Vagina (tissue), 2 donors: ENCODE data around the gene SNX32. TPM values are rescaled to one million over a fixed set of nuclear protein-coding genes. Genes with fewer than 3 reads are reported as not detected.

Experiments
- DNase-seq, 2 donors: peaks; one replicate each; pipeline ENCODE4 v3.0.0-alpha.2; 2017; ENCODE audit errors: extremely low spot score in 2 of 2
- H3K27ac ChIP-seq: fragments of 200-600 bp; sonication (generic); one replicate; pipeline ENCODE4 v1.5.1; 2019
- H3K27me3 ChIP-seq: fragments of 200-600 bp; sonication (generic); one replicate; pipeline ENCODE4 v1.5.1; 2019
- H3K36me3 ChIP-seq, 2 donors: fragments of 200-600 bp; sonication (generic); one replicate each; pipeline ENCODE4 v1.5.1; 2017 to 2019
- H3K4me1 ChIP-seq: fragments of 200-600 bp; sonication (generic); one replicate; pipeline ENCODE4 v1.5.1; 2019
- H3K4me3 ChIP-seq, 2 donors: fragments of 200-600 bp; sonication (generic); 1 replicate in 1 of 2; 2 replicates in 1 of 2; pipeline ENCODE4 v1.5.1; 2016 to 2019
- H3K9me3 ChIP-seq: fragments of 200-600 bp; sonication (generic); one replicate; pipeline ENCODE4 v1.5.1; 2019
- CTCF ChIP-seq, 3 experiments: fragments of 450-650 bp in 2 of 3; fragments of 200-600 bp in 1 of 3; sonication (generic) in 1 of 3; IDR thresholded peaks; one replicate each; pipeline ENCODE4 v1.5.1; 2017 to 2019; ENCODE audit warnings: antibody characterized with exemption in 3 of 3, mild to moderate bottlenecking in 2 of 3, moderate library complexity in 2 of 3
- POLR2A ChIP-seq, 2 donors: fragments of 450-650 bp; IDR thresholded peaks; one replicate each; pipeline ENCODE4 v1.6.1; 2017; ENCODE audit warnings: antibody characterized with exemption in 2 of 2, mild to moderate bottlenecking in 2 of 2, moderate library complexity in 2 of 2
- POLR2AphosphoS5 ChIP-seq, 2 donors: sonication (generic); formaldehyde crosslinking; IDR thresholded peaks; one replicate each; pipeline ENCODE4 v1.9.0; 2017; ENCODE audit warnings: antibody characterized with exemption in 2 of 2, mild to moderate bottlenecking in 2 of 2, low read depth in 1 of 2; ENCODE audit not compliant: insufficient read depth in 1 of 2
- intact Hi-C: fragments of 100-400 bp; cut with DNase I; formaldehyde crosslinking; loops from one replicate; pipeline ENCODE4 v1.15.1; 2023
- total RNA-seq: library from RNA; depleted of rRNA; stranded (reverse); fragments of >200 nt; gene quantifications from one replicate; pipeline ENCODE4 v1.2.3, GENCODE V29; 2016

SNX32 gene
- total RNA-seq, 1 donor from 2014 or later = 1.5 TPM

- Histone ChIP-seq H3K9me3 (no peaks in the 10 kb centered on the region), H3K27ac (peak within 1 kb of the TSS; percentile 93), H3K4me3 (peak within 1 kb of the TSS; percentile 95 to 100), H3K4me1 (peaks cover 47% of the 10 kb centered on the region), H3K27me3 (no peaks in the 10 kb centered on the region), H3K36me3 (peaks cover 0 to 43% of the 10 kb centered on the region in 2 donors)
- intact Hi-C loops = no loop called here
- TF ChIP-seq CTCF (IDR thresholded peaks at IDR 0.05) (peak; percentile 35 to 83 (median 79)), POLR2A (IDR thresholded peaks at IDR 0.05) (peak in 1 of 2 donors; percentile 57), POLR2AphosphoS5 (IDR thresholded peaks at IDR 0.05; ENCODE audit: insufficient read depth in 1 of 2, low read depth in 1 of 2) (peak; percentile 88 to 98)
- peak in 1 of 2 donors; percentile 99 for DNase-seq
Observed at GRCh38 chr11:65860278-65861164, 26.8 kb downstream of the SNX32 start, which contains the start of gene MUS81. Gene MUS81 (plus strand): TSS chr11:65860433. CDS start chr11:65860754, 321 bp downstream.

GRCh38 chr11:65861165-65861505 lies 27.4 kb downstream of the SNX32 start:
- H3K4me3 ChIP-seq = peak overlapping the region; percentile 95 to 100
- TF ChIP-seq POLR2AphosphoS5 (IDR thresholded peaks at IDR 0.05; ENCODE audit: insufficient read depth in 1 of 2, low read depth in 1 of 2) = no peak
- no peak for TF ChIP-seq CTCF (IDR thresholded peaks at IDR 0.05)
- no peak for TF ChIP-seq POLR2A (IDR thresholded peaks at IDR 0.05)
- peaks cover 0 to 43% of the 10 kb centered on the region in 2 donors for H3K36me3 ChIP-seq
- no peaks in the 10 kb centered on the region for H3K27me3 ChIP-seq
- peaks cover 41% of the 10 kb centered on the region for H3K4me1 ChIP-seq
- no peak for DNase-seq
- H3K9me3 ChIP-seq = no peaks in the 10 kb centered on the region
- peak overlapping the region; percentile 93 for H3K27ac ChIP-seq
- intact Hi-C loops = no loop called here

GRCh38 chr11:65861533-65862183 lies 27.9 kb downstream of the SNX32 start:
- peaks cover 36% of the 10 kb centered on the region for H3K4me1 ChIP-seq
- H3K36me3 ChIP-seq = peaks cover 0 to 47% of the 10 kb centered on the region in 2 donors
- TF ChIP-seq CTCF (IDR thresholded peaks at IDR 0.05) (no peak), POLR2A (IDR thresholded peaks at IDR 0.05) (no peak), POLR2AphosphoS5 (IDR thresholded peaks at IDR 0.05; ENCODE audit: insufficient read depth in 1 of 2, low read depth in 1 of 2) (no peak)
- H3K9me3 ChIP-seq = no peaks in the 10 kb centered on the region
- H3K27me3 ChIP-seq = no peaks in the 10 kb centered on the region
- intact Hi-C loops = no loop called here
- H3K4me3 ChIP-seq = peak overlapping the region; percentile 95 to 100
- DNase-seq = no peak
- H3K27ac ChIP-seq = peak overlapping the region; percentile 93

DNA sequence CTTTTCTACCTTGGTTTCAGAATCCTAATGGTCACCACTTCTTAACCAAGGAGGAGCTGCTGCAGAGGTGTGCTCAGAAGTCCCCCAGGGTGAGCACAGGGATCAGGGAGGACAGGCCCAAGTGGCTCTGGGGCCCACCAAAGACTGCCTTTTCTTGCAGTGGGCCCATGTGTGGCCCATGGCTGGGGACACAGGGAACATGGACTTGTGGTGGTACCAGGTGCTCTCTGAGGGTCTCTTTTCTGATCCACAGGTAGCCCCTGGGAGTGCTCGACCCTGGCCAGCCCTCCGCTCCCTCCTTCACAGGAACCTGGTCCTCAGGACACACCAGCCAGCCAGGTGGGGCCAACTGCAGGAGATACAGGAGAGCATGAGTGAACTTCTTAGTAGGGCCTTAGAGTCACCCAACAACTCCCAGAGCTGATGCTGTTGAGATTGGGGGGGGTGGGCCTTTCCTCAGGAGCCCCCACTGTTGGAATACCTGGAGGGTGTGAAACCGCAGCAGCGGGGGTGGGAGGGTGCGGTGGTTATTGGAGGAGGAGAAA lies 28.5 kb downstream of the SNX32 start:
- H3K9me3 ChIP-seq = no peaks in the 10 kb centered on the region
- no peak overlapping the region for H3K4me3 ChIP-seq
- intact Hi-C loops = no loop called here
- peaks cover 0 to 52% of the 10 kb centered on the region in 2 donors for H3K36me3 ChIP-seq
- TF ChIP-seq CTCF (IDR thresholded peaks at IDR 0.05) (no peak), POLR2AphosphoS5 (IDR thresholded peaks at IDR 0.05; ENCODE audit: insufficient read depth in 1 of 2, low read depth in 1 of 2) (no peak), POLR2A (IDR thresholded peaks at IDR 0.05) (no peak)
- no peak for DNase-seq
- H3K27ac ChIP-seq = no peak overlapping the region
- H3K27me3 ChIP-seq = no peaks in the 10 kb centered on the region
- peaks cover 34% of the 10 kb centered on the region for H3K4me1 ChIP-seq
